ENCODE results near the gene PFKP.
"Not testable (repeated sequence)": the region's sequence is repeated elsewhere in the genome, so short reads cannot be mapped to it uniquely, and the experiment has no call there.

PFKP gene

DNA sequence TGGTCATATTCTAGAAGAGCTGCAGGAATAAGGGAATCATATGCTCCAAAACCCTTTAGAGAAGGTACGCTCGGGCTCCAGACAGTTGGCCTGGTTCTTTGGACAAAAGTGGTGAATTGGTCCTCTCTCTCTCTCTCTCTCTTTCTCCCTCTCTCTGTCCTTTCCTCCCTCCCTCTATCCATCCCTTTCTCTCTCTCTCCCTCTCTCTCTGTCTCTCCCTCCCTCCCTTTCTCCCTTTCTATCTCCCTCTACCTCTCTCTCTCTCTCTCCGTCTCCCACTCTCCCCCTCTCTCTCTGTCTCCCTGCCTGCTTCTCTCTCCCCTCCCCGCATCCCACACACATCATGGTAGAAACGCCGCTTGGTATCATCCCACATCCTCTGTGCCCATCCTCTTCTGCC, 19.8 kb upstream of the PFKP start:
- no peak for DNase-seq

DNA sequence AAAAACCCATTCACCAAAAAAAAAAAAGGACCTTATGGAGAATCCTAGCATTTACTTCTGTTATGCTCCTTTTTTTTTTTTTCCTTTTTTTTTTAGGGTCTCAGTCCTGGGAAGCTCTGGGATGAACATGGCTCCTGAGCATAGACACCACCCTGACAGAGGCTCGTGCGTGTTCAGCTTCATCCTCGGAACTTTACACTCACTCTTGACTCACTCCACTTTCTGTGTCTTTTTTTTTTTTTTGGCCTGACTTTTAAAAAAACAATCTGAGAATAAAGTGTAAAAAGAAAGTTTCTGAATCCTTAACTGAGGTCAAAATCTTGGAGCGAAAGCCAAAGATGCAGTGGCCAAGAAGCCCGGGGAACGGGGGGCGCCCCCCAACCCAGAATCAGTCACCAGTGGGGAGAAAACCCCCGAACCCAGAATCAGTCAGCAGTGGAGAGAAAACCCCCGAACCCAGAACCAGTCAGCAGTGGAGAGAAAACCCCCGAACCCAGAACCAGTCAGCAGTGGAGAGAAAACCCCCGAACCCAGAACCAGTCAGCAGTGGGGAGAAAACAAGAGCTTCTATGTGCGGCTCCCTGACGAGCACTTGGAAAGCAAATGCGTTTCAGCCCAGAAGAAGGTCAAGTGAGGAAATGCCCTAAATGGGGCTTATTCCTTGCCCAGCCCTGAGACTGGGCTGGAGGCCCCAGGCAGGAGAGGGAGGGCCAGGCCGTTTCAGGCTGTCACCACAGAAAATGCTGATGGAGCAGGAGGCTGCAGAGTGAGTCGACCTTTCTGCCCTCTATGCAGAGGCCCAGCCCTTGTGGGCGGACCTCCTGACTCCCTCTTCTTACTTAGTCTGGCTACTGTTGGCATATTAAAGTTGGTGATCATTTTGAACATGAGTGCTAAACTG, 19.0 kb upstream of the PFKP start:
- no peak for DNase-seq

DNA sequence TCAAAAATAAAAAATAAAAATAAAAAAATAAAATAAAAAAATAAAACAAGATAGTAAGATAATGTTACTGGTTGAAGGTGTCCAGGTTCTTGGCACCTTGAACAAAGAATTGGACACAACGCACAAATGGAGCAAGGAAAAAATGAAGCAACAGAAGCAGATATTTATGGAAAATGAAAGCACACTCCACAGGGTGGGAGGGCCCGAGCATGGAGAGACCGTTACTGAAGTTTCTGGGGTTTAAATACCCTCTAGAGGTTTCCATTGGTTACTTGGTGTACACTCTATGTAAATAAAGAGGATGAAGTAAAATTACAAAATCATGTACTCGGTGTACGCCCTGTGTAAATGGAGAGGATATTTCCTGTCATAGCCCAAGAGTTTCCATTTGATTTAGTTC, 15.7 kb upstream of the PFKP start:
- DNase-seq: no peak

DNA sequence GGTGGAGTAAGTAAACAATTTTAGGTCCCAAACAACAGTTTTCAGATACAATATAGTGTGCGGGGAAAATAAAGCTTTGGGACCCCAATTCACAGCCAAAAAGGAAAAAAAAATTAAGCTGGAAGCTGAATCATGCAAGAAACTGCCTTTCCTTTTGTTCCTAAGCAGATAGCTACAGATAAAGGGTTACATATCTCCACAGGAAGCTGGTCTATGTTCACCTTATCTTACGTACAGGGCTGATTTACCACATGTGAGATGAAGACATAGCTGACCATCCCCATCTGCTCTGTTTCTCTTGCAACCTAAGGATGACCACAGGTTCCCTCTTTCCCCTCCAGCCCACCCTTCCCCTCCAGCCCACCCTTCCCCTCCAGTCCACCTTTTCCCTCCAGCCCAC, 14.2 kb upstream of the PFKP start:
- no peak for DNase-seq

DNA sequence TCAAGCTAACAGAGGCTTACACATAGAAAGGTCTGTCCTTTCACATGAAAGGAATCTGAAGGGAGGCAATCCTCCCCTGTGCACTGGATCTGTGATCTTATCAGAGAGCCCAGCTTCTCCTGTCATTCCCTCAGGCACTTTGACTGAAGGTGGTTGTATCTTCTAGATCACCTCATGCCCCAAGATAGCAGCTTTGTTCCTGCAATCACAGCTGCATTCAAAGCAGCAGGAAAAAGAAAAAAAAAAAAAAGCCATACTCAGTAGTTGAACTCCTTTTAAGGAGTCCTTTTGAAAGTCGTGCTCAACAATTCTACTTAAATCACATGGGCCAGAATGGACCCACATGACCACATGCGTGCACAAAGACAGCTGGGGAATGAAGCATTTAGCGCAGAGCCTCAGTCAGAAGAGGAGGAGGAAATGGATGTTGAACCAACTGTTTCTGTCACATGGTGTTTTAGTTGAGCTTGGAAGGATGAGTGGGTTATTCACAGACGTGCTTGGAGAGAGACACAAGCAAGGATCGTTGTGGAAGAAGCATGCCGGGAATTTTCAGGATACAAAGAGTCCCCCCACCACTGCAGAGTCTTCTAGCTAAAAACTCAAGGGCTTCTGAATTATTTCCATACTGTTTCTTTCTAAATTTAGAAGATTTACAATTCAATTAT, 13.0 kb upstream of the PFKP start:
- DNase-seq: no peak

DNA sequence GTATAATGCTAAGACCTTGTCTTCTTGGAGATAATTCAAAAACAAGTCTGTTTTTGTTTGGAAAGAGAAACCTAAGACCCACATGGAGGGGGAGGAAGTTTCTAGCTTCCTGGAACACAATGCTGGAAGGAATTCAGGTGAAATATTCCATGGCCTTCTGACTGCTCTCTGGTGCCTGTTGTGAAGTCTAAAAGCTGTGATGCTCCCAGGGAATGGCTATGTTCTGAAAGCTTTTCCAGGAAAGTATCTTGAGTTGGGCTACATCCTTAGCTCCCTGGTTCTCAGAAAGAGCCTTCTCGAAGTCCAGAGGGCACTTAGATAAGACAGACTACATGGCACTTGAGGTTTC, 12.5 kb upstream of the PFKP start:
- DNase-seq: no peak

DNA sequence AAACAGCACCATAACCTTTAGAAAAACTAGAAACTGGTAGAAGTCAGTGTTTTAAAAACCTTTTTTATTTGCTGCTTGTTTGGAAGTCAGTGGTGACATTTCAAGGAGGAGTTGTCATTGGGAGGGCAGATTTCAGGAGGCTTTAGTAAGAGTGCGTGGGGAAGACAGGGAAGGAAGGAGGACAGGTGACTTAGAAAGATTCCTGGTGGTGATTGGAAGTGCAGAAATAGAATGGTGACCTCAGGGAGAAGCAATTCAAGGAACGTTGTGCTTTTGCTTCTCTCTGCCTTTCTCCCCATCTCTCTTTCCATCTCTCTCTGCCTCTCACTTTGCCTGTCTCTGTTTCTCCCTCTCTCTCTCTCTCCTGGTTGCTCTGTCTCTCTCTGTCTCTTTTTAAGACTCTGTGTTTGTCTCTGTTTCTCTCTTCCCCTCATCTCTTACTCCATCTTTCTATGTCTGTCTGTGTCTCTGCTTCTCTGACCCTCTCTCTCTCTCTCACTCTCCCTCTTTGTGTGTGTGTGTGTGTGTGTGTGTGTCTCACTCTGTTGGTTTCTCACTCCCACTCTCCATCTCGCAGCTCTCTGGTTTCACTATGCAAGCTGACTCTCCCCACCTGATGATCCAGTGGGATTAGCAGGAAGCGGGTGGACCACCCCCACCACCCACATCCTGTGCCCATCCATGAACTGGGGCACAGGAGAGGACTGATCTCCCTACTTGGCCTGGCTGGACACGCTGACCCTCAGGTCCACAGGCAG, 10.9 kb upstream of the PFKP start:
- no peak for DNase-seq

DNA sequence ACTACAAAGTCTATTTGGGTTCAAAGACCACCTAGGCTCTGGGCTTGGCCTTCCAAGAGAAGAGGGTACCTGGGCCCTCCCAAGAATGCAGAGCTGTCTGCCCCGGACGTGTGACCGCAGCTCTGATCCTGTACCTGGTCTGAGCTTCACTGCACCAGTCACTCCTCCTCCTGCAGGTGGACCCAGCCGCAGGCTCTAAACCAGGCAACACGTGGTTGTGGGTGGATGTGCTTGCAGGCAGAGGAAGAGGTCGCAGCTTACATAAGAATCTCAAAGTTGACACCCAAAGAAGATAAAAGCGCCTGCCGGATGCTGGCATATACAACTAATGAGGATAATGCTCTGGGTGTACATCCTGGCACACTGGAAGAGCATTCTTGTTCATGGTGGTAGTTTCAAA, 9.4 kb upstream of the PFKP start:
- no peak for DNase-seq

DNA sequence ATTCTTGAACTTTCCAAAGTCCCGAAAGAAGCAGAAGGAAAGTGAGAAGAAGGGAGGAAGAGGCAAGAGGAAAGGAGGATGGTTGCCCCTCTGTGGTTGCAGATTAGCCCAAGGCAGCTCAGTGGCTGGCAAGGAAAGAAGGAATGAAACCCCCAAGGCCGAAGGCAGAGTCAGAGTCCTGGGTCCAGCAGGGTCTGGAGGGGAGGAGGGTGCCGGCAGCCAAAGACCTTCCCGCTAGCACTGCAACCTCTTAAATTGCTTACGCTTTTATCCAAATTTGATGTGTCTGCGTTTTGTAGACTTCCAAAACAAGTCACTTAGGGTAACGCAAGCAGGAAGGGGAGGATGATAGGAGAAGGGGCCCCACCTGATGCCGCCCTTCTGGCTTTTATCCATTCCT, 7.4 kb upstream of the PFKP start:
- DNase-seq: no peak

DNA sequence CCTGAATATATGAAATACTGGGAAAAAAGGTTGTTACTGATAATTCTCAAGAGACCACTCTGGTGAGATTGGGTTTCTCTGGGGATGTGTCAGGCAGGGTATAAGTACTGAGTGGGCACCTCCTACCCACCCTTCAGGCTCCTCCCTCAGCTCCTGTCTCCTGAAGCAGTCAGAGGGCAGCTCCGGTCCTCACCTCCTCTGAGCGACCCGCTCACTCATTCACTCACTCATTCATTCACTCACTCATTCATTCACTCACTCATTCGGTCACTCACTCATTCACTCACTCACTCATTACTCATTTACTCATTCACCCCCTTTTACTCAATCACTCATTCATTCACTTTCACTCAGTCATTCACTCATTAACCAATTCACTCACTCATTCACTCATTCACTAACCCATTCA, 6.9 kb upstream of the PFKP start:
- DNase-seq: no peak

DNA sequence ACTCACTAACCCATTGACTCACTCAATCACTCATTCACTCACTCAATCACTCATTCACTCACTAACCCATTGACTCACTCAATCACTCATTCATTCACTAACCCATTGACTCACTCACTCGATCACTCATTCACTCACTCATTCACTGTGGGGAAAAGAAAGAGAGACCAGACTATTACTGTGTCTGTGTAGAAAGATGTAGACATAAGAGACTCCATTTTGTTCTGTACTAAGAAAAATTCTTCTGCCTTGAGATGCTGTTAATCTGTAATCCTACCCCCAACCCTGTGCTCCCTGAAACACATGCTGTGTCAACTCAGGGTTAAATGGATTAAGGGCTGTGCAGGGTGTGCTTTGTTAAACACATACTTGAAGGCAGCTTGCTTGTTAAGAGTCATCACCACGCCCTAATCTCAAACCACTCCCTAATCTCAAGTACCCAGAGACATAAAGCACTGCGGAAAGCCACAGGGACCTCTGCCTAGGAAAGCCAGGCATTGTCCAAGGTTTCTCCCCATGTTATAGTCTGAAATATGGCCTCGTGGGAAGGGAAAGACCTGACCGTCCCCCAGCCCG, 5.9 kb upstream of the PFKP start:
- DNase-seq: not testable (repeated sequence)

DNA sequence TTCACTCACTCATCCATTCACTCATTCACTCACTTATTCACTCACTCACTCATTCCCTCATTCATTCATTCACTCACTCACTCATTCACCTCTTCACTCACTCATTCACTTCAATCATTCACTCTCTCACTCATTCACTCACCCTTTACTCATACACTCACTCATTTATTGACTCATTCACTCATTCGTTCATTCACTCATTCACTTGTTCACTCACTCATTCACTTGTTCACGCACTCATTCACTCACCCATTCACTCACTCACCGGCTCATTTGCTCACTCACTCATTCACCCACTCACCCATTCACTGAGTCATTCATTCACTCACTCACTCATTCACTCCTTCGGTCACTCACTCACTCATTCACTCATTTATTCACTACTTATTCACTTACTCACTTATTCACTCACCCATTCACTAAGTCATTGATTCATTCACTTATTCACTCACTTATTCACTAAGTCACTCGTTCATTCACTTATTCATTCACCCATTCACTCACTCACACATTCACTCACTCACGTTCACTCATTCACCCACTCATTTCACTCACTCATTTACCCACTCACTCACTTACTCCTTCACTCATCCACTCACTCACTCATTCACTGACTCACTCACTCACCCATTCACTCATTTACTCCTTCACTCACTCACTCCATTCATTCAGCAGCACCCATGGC, 4.7 kb upstream of the PFKP start:
- DNase-seq: no peak

DNA sequence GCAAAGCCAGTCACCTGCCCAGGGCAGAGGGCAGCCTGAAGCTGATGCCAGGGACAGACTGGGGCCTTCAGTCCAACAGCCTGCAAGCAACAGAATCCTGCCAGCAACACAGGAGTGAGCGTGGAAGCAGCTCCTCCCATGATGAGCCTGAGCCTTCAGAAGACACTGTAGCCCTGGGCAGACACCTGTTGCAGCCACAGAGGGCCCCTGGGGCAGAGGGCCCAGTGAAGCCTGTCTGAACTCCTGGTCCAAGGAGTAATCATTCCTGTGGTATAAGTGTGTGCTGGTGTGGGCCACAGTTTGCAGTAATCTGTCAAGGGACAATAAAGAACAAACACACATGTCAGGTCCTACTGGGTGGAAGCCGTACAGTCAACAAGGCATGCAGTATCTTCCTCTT, 2.9 kb upstream of the PFKP start:
- no peak for DNase-seq

DNA sequence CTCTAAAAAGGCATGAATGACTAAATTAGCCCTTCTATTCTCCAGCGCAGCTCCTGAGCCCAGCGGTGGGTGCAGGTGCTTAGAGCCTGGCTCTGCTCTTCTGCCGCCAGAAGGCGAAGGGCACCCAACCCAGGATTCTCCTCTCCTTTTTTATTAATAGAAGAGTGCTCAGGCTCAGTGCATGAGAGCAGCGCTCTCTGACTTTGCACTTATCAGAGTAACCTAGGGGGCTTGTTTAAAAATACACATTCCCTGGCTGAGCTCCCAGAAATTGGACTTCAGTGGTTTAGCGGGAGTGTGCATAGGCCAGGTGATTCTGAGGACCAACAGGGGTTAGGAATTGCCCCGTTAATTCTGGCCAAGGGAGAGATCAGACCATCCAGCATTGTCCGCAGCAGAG, 1.7 kb upstream of the PFKP start:
- no peak for DNase-seq

DNA sequence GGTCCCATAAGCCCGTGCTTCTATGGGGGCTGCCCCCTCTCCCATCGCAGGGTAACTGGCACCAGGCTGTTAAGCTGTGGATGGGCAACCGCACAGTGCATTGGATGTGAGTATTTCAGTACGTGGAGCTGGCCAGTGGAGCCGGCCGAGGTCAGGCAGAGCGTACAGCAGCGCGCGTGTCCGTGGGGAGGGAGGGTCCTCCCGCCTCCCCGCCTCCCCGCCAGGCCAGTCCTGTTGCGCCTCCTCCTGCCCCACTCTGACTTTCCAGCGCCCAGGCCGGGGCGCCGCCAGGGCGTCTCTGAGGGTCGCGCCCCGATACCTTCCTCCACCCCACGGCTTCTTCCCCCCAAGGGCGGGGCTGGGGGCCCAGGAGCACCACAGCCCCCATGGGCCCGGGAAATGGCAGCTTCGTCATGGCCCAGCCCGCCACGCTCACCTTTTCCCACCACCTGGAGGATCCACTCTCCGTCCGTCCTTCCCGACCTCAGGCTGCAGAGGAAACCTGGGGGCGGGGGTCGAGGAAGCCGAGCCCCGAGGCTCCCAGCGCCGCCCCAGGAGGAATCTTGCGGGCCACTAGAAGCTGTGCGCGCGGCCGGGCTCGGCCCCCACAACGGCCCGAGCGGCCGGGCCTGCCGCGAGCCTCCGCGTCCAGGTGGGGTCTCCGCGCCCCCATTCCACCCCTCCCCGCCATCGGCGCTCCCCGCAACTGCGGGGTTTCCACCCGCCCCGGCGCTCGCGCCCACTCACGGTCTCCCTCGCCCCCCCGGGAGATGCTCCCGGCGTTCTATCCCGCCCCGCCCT, 831 bp upstream of the PFKP start:
- no peak for DNase-seq

DNA sequence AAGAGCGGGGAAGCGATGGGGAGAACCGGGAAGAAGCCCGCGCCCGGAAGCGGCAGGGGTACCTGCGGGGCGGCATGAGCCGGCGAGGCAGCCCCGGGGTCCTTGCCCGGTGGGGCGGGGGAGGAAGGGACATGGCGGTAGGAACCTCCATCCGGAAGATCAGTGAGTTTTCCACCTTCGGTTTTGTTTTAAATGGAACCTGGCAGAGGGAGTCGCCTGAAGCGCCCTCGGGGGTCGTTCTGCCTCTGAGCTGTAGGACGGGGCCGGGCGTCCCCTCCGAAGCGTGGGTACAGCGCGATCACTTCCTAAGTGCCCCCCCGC, 471 bp downstream of the PFKP start:
- no peak for DNase-seq

DNA sequence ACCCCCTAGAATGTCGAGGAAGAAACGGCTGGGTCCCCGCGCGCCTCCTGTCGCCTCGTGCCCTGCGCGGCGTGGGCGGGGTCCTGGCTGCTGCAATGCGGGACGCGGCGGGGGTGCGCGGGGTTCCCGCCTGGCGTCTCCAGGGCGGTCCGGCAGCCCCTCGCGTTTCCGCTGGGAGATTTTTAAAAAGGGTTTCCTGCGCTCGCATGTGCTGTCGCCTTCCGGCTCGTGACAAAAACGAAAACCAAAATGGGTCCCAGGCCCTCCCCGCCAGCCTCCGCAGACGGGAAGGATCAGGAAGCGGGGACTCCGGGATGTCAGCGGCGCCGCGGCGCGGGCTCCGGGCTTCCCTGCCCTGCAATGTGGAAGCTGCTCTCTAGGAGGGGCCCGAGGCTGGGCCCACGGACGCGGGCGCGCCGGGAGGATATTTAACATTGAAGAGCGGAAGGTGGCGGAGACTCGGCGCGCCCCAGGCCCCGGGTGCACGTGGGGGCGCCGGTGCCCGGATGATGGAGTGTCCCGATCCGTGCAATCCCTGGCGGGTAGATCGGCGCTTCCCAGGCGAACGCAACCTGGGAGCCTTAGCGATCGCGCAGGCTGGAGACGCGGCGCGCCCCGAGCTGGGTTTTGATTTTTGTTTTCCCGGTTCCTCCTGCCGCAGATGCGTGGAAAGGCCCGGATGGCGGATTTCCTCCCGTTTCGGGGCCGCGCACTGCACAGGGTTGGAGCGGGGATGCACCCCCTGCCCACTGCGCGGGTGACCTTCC, 1.0 kb downstream of the PFKP start:
- no peak for DNase-seq

DNA sequence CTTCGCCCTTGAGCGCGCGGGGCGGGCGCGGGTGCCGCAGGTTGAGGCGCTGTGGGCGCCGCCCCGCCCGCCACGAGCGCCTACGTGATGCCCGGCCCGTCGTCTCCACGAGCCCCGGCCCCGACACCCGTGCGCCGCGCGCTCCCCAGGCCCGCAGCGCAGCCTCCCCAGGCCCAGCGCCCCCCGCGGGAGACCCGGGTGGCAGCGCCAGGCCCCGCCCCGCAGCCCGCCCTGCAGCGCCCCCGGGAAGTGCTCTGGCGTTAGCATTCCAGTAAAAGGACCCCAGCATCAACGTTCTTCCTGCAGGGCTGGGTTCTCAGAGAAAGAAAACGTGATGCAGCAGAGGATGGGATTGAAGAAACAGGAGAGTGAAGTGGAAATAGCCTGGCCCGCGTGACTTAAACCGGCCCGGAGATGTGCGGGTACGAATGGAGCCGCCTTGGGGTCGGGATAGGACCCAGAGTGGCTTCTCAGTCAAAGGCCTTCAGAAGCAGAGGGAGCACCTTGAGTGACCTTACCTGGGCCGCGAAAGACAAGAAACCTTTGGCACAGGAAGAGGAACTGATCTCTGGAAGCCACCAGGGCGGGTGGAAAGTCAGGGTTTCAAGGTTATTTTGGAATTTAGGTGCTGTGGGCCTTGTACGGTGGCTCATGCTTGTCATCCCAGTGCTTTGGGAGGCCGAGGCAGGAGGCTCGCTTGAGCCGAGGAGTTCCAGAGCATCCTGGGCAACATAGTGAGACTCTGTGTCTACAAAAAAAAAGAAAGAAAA, 1.8 kb downstream of the PFKP start:
- DNase-seq: no peak

DNA sequence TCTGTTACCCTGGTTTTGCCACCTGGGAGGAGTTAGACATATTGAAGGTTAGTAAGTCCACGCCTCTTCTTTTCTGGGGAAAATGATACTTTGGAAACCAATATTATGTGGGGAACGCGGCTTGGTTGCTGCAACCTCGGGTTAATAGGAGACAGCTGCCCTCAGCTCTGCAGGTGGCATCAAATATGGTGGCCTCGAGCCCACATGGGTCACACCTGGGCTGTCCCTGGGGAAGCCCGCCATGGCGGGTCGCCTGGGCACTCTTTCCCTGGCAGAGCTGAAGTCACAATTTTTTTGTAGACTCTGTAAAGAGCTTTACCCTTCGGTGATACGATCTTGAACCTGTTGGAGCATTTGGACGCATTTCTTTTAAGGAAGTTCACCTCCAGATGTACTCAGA, 2.5 kb downstream of the PFKP start:
- no peak for DNase-seq

DNA sequence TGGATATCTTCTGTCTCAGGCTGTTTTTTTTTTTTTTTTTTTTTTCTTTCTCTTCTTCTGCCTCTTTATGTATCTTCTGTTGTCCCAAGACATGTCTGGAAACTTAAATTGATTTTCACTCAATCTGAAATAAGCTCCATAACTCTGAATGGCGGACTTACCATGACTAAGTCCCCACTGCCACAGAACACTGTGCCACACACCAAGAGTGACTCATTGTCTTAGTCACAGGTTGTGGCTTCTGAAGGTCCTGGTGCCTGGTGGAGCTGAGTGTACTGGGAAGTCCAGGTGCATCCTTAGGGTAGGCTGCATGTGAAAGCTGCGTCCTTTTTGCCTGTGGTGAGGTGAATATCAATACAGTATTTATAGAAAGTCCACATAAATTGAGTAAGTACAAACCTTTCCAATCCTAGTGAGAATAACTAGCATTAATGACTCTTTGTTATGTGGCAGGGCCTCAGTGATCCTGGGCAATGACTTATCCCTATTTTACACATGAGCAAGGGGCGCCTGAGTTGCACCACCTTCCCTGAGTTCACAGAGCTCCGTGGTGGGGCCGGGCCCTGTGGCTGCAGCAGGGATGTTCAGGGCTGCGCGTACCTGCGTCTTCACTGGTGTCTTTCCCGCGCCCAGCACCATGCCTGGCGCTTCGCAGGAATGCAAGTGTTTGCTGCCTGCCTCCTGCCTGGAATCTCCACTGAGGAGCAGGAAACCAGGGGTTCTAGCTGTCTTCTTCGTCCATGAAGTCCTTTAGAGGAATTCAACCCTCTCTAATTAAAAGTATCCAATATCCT, 4.3 kb downstream of the PFKP start:
- no peak for DNase-seq
